Measurements from ENCODE around the gene PROS1. TPM values are rescaled to one million over a fixed set of nuclear protein-coding genes. Genes with fewer than 3 reads are reported as not detected.

Gene PROS1
- total and polyA plus RNA-seq, 2 of the 4 experiments (the other 2 are of a cell fraction) = 1.6 to 2.8 TPM

DNA sequence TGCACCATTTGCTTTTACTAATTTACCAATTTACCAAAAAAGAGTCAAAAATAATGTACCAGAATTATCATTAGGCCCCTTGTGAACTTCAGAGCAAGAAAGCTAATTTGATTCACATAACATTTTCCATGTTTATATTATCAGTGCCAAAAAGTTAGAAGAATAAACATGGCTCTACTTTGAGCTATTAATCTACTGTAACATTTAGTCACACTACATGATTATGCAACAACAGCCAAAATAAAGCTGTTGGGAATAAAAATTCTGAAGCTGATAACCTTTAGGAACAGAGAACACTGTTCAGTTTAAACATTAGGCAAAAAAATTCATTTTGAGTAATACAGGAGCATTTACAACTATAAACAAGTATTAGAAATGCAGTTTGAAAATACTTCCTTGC lies 63.6 kb downstream of the PROS1 start:
- Histone ChIP-seq H2BK120ac (ENCODE audit: low read depth, low read length) (no peak overlapping the region), H3K36me3 (ENCODE audit: control insufficient read depth, insufficient read depth, low read length) (no peaks in the 10 kb centered on the region), H4K20me1 (ENCODE audit: insufficient read depth, low read length) (no peaks in the 10 kb centered on the region), H3K9me1 (ENCODE audit: insufficient read depth, low read length) (no peaks in the 10 kb centered on the region), H2BK5ac (ENCODE audit: low read depth, low read length, poor library complexity, severe bottlenecking) (no peak overlapping the region), H3K23ac (ENCODE audit: low read depth, low read length) (no peak overlapping the region), H2AFZ (replicated peaks; ENCODE audit: low read length, poor library complexity) (no peak overlapping the region), H2AK9ac (replicated peaks; ENCODE audit: low read depth, low read length, poor library complexity) (no peak overlapping the region), H3K18ac (ENCODE audit: low read depth, low read length) (no peak overlapping the region), H3K9ac (ENCODE audit: low read depth, low read length) (no peak overlapping the region), H3K79me1 (ENCODE audit: low read depth in 1 of 2, low read length in 2 of 2) (no peaks in the 10 kb centered on the region), H3K4me3 (ENCODE audit: insufficient read depth, low read depth, low read length) (no peak overlapping the region), H3K4ac (ENCODE audit: low read depth, low read length) (no peak overlapping the region), H3K56ac (ENCODE audit: extremely low read depth, insufficient read depth, low read length) (no peak overlapping the region), H3K27me3 (ENCODE audit: control insufficient read depth, insufficient read depth, low read length) (no peaks in the 10 kb centered on the region), H2AK5ac (ENCODE audit: low read depth, low read length) (no peak overlapping the region), H4K5ac (ENCODE audit: low read depth, low read length) (no peak overlapping the region), H2BK20ac (ENCODE audit: low read depth, low read length) (no peak overlapping the region), H3K14ac (replicated peaks; ENCODE audit: low read depth, low read length) (no peak overlapping the region), H3K4me2 (ENCODE audit: low read depth, low read length) (no peak overlapping the region), H3K4me1 (ENCODE audit: control insufficient read depth, insufficient read depth, low read length) (no peaks in the 10 kb centered on the region), H4K91ac (ENCODE audit: insufficient read depth, low read depth, low read length) (no peak overlapping the region), H4K8ac (ENCODE audit: low read depth in 2 of 2, low read length in 2 of 2) (no peak overlapping the region), H3K27ac (ENCODE audit: insufficient read depth, low read length) (no peak overlapping the region), H3K9me3 (ENCODE audit: control insufficient read depth, insufficient read depth, low read length) (no peaks in the 10 kb centered on the region), H2BK15ac (ENCODE audit: low read depth, low read length) (no peak overlapping the region)
- intact Hi-C loops (cut with micrococcal nuclease) (loop anchor here (5.0 kb wide), 1 partner anchor 52 kb away; no protein-coding TSS in a partner anchor), in situ Hi-C loops (cut with MboI; ENCODE audit: low sequenced_read_pairs) (no loop called here), dilution Hi-C loops (cut with HindIII; ENCODE audit: low sequenced_read_pairs, unreplicated experiment) (no loop called here)
- BruUV-seq (replicated peaks) = no TSS peak
- ChIA-PET POLR2A (ENCODE audit: unreplicated experiment) (no interaction called here), CTCF (no interaction called here)
- DNase-seq (no peak), ATAC-seq (ENCODE audit: low read depth) (peak; percentile 27; the same call in 1 of the 2 replicates)
- TF ChIP-seq CEBPB (IDR thresholded peaks at IDR 0.05; ENCODE audit: low read depth, low read length) = peak; percentile 10; the same call in 1 of the 2 replicates
- TF ChIP-seq, protein P1, sequence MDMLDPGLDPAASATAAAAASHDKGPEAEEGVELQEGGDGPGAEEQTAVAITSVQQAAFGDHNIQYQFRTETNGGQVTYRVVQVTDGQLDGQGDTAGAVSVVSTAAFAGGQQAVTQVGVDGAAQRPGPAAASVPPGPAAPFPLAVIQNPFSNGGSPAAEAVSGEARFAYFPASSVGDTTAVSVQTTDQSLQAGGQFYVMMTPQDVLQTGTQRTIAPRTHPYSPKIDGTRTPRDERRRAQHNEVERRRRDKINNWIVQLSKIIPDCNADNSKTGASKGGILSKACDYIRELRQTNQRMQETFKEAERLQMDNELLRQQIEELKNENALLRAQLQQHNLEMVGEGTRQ (IDR thresholded peaks at IDR 0.05; ENCODE audit: low read depth, low read length) = no peak

All from IMR-90 (cell line).